GM20431 (cell line): ENCODE data around the gene SPECC1.
"Not testable (repeated sequence)": the region's sequence is repeated elsewhere in the genome, so short reads cannot be mapped to it uniquely, and the experiment has no call there.

Experiments used
- in situ Hi-C: fragments of 300-500 bp; cut with MseI, MboI; formaldehyde crosslinking; loops from one replicate; pipeline ENCODE4 v1.15.0; 2020; ENCODE audit warnings: low sequenced_read_pairs; ENCODE audit not compliant: unreplicated experiment

The SPECC1 gene

GRCh38 chr17:20008242-20009051 lies 712 bp upstream of the SPECC1 start:
- in situ Hi-C loops, result no loop called here

GRCh38 chr17:20009052-20009301 lies 182 bp upstream of the SPECC1 start:
- in situ Hi-C loops, result no loop called here

GRCh38 chr17:20010099-20010863 lies 1.1 kb downstream of the SPECC1 start:
- in situ Hi-C loops, result no loop called here

GRCh38 chr17:20010936-20011335 lies 1.8 kb downstream of the SPECC1 start:
- in situ Hi-C loops, result no loop called here

GRCh38 chr17:20012017-20012536 lies 2.9 kb downstream of the SPECC1 start:
- in situ Hi-C loops, result no loop called here

GRCh38 chr17:20016475-20016992 lies 7.4 kb downstream of the SPECC1 start:
- in situ Hi-C loops, result not testable (repeated sequence)

- in situ Hi-C loops, result no loop called here
These were observed 13.5 kb downstream of the SPECC1 start for GRCh38 chr17:20022701-20023100.

GRCh38 chr17:20026960-20027359 lies 17.8 kb downstream of the SPECC1 start:
- in situ Hi-C loops, result no loop called here

- in situ Hi-C loops, result no loop called here
These were observed 19.3 kb downstream of the SPECC1 start for GRCh38 chr17:20028443-20028842.

GRCh38 chr17:20032636-20033035 lies 23.5 kb downstream of the SPECC1 start:
- in situ Hi-C loops, result no loop called here

GRCh38 chr17:20033415-20033814 lies 24.3 kb downstream of the SPECC1 start:
- in situ Hi-C loops, result no loop called here

- in situ Hi-C loops, result no loop called here
These were observed 26.3 kb downstream of the SPECC1 start for GRCh38 chr17:20035501-20035900.

- in situ Hi-C loops, result not testable (repeated sequence)
These were observed 28.1 kb downstream of the SPECC1 start for GRCh38 chr17:20037286-20037685.

- in situ Hi-C loops, result no loop called here
These were observed 29.9 kb downstream of the SPECC1 start for GRCh38 chr17:20039037-20039436.

GRCh38 chr17:20040216-20040615 lies 31.1 kb downstream of the SPECC1 start:
- in situ Hi-C loops, result no loop called here

- in situ Hi-C loops, result no loop called here
These were observed 33.9 kb downstream of the SPECC1 start for GRCh38 chr17:20043021-20043420.

GRCh38 chr17:20045476-20045875 lies 36.3 kb downstream of the SPECC1 start:
- in situ Hi-C loops, result no loop called here

- in situ Hi-C loops, result no loop called here
These were observed 37.5 kb downstream of the SPECC1 start for GRCh38 chr17:20046629-20047028.

GRCh38 chr17:20051624-20052023 lies 42.5 kb downstream of the SPECC1 start:
- in situ Hi-C loops, result no loop called here

GRCh38 chr17:20053361-20053964 lies 44.3 kb downstream of the SPECC1 start:
- in situ Hi-C loops, result no loop called here

- in situ Hi-C loops, result no loop called here
These were observed 50.6 kb downstream of the SPECC1 start for GRCh38 chr17:20059728-20060188.
